Right renal cortex interstitium (tissue), 3 donors: Measurements from ENCODE around the gene ETS2. TPM values are rescaled to one million over a fixed set of nuclear protein-coding genes. Genes with fewer than 3 reads are reported as not detected.

ENCODE experiments used
- DNase-seq, 3 donors: peaks; one replicate each; pipeline ENCODE4 v3.0.0-alpha.2; 2013; ENCODE audit warnings: low read depth in 3 of 3, low spot score in 2 of 3
- polyA plus RNA-seq, 3 donors: library from polyadenylated mRNA; unstranded; fragments of 120-200 nt; gene quantifications; one replicate each; pipeline ENCODE4 v1.2.1, GENCODE V29; 2013; ENCODE audit not compliant: insufficient read length in 3 of 3

ETS2 gene
- polyA plus RNA-seq, 3 donors: 45.0 to 53.6 (median 46.2) TPM

GRCh38 chr21:38777015-38777414 lies 28.7 kb upstream of the ETS2 start:
- no peak for DNase-seq

DNA sequence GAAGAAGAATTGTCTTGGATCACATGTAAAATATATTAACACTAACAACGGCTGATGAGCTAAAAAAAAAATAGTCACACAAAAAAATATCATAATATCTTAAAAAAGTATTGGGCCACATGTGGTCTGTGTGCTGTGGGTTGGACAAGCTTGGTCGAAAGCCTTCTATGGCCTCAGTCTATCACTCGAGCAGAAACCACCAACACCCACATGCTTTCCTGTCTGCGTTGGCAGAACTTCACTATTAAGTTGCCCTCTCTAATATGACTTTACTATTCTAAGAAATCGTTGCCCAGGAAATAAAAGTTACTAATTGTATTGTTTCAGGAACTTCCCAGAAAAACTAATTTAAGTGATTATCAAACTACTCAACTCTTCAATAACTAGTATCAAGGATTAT lies 28.2 kb upstream of the ETS2 start:
- no peak for DNase-seq

DNA sequence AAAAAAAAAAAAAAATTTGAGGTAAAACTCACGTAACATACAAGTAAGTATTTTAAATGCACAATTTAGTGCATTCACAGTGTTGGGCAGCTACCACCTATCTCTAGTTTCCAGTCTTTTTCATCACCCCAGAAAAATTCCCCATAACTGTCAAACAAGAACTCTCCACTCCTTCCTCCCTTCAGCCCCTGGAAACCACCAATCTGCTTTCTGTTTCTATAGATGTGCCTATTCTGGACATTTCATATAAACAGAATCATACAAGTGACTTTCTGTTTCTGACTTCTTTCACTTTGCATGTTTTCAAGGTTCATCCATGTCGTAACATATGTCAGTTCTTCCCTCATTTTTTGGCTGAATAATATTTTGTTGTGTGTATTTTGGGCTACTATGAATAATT lies 24.9 kb upstream of the ETS2 start:
- no peak for DNase-seq

DNA sequence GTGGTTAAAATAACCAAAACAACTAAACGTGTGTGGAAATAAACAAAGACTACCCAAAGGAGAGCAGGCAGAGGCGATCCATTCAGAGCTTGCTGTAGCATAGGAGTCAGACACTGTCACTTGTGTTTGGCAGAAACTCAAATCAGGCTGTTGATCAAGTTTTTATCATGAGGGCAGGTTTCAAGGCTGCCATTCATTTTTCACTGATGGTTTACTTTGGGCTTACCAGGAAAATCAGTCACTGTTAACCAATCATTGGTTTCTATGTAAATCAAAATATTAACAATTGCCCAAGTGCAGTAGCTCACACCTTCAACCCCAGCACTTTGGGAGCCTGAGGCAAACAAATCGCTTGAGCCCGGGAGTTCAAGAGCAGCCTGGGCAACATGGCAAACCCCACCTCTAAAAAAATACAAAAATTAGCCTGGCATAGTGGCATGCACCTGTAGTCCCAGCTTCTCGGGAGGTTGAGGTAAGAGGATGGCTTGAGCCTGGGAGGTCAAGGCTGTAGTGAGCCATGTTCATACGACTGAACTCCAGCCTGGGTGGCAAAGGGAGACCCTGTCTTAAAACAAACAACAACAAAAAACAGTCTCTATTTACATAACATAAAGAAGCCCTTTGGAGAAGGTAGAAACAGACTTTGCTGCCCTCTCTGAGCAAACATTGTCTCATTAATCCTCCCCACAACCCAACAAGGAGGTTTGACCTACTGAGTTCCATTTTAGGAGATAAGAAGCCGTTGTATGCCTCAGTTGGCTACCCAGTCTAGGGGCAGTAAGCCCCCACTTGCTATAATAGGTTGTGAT lies 21.1 kb upstream of the ETS2 start:
- no peak for DNase-seq

DNA sequence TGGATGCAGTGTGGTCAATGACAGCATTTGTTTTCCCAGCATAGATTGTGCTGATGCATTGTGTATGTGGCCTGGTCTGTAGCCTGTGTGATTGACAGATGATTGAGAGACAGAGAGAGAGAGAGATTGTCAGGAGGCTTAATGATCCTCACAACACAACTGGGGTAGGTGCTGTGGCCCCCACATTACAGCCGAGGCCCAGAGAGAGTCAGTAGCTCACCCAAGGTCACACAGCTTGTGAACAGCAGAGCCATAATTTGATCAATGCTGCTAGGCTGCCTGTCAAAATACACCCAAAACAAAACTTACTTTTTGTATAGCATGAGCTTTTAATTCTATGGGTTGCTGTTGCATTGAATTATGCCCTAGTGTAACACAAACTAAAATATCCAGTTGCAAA lies 20.2 kb upstream of the ETS2 start:
- DNase-seq: no peak

- no peak for DNase-seq
Observed at GRCh38 chr21:38787016-38787415, 18.7 kb upstream of the ETS2 start.

- no peak for DNase-seq
Observed at GRCh38 chr21:38787461-38788274, 18.1 kb upstream of the ETS2 start.

GRCh38 chr21:38788275-38788905 lies 17.3 kb upstream of the ETS2 start:
- no peak for DNase-seq

DNA sequence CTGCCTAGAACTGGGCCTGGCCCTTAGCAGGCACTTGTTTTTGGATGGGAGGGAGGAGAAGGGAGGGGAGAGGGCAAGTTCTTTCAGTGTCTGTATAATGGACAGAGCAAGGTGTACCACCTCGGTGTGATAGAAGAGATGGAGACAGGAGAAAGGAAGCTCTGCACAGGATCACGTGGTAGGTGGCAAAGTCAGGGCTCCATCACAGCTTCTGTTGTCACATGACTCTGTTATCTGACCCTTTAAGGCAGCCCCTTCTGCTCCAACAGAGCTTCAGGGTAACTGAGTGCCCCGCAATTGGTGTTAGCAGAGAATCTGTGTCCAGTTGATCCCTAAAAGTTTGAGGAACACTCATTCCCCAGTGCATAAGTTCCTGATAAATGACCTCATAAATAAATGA lies 16.5 kb upstream of the ETS2 start:
- no peak for DNase-seq

DNA sequence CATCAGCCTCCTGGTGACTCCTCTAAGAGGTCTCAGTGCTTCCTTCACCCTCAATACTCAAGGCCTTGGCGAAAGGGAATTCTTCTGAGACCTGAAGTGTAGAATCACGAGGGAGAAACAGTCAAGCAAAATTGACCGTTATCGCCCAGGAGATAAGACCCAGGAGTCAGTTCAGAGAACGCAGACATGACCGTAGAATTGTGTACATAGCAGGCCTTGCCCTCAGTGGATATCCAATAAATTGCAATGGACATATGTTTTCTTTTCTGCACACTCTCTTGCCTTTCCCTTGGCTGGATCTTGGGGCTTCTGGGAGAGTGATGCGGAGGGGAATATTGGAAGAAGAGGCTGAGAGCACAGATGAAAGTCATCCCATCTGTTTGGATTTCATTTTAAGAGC lies 15.7 kb upstream of the ETS2 start:
- DNase-seq: no peak

GRCh38 chr21:38790961-38791360 lies 14.8 kb upstream of the ETS2 start:
- no peak for DNase-seq

GRCh38 chr21:38792676-38793459 lies 12.9 kb upstream of the ETS2 start:
- no peak for DNase-seq

DNA sequence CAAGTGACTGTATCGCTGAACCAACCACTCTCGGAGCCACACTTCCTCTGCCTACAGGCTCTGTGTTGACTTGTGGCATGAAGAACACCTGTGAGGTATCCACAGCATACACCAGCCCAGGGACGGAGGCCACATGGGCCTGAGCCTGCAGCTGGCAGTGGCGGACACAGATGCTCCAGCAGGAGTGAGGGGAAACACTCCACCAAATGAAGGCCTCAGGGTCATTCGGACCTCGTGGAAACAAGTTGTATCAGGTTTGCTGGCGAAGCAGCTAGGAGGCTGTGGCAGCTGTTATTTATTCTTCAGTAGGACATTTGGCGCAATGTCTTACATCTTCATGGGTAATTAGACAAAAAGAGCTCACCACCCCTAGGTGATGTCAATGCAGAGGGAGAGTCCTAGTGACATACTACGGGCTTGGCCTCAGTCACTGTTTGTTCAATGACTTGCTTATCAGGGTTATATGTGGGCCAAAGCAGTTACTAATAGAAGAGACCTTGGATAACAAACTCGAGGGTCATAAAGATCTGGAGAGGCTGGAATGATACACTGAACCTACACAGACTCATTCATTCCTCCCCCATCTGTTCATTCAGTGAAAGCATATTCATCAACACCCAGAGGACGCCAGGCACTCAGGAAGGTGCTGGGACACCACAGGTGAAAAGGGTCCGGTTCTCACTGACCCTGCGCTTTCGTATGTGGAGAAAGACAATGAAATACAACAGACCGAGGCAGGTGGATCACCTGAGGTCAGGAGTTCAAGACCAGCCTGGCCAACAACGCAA lies 11.6 kb upstream of the ETS2 start:
- DNase-seq: no peak

GRCh38 chr21:38794978-38795377 lies 10.8 kb upstream of the ETS2 start:
- no peak for DNase-seq

DNA sequence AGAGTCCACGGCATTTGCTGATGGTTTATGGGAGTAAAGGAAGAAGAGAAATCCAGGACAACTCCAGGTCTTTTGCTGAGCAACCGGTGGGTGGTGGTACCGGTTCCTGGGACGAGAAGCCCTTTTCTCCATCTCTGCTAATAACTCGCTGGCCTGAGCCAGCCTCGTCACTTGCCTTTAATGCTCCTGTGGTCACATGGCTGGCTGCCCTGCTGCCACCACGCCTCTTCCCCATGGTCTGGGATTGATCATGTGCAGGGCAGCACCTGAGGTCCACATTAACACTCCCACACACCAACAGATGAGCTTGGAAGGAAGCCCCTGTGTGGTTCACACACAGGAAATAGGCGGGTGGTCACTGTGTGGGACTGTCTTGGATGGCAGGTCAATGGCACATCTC lies 10.3 kb upstream of the ETS2 start:
- no peak for DNase-seq

DNA sequence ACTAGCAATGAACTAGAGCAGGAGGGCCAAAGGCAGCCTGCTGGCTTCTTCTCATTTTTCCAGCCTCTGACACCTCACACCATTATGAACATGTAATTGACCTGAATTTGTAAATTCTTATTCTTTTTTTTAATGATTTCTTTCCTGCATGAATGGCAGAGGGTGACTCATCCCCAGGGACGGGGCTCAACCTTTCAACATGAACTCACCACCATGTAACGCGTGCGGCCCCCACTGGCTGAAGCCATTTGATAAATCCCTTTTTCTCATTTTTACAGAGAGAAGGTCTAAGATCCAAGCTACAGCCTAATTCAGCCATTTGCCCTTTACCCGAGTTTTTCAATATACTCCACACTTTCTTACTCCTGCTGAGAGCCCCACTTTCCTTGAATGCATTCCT lies 9.3 kb upstream of the ETS2 start:
- DNase-seq: no peak

- DNase-seq: no peak
Observed at GRCh38 chr21:38797470-38797869, 8.3 kb upstream of the ETS2 start.

DNA sequence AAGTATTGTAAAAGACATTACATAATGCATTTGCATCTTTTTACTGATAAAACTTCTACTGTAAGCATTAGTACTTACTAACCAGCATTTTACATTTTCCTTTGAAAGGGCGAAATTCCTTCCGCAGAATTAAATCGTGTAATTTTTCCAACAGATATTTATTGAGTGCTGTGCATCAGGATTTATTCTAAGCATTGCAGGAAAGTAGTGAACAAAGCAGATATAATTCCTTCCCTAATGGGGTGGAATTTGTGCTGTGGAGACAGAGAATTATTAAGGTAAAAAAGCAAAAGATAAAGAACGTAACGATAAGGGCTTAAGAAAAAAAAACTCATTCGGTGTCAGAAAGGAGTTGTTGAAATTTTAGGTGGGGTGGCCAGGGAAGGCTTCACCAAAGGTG lies 7.6 kb upstream of the ETS2 start:
- DNase-seq: no peak

DNA sequence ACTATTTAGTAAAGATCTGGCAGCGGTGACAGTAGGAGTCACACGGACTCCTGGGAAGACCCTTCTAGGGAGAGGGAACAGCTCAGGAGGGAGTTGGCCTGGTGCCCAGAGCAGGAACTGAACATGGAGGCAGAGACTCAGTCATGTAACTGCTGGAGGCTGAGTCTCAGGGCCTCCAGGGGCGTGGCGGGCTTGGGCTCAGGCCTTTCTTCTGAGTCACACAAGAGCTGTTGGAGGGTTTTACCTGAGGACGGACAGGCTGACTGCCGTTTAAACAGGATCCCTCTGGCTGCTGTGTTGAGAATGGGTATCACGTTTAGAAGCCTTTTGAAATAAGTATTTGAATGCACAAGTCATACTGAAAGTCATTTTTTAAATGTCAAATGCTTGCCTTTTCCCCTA lies 7.2 kb upstream of the ETS2 start:
- DNase-seq: no peak
